HL-60 (cell line): ENCODE data around the gene USP47.

Experiments
- DNase-seq, 2 experiments: peaks; one replicate each; pipeline ENCODE4 v3.0.0-alpha.2; 2010 to 2020; ENCODE audit warnings: low read depth in 1 of 2, low spot score in 1 of 2
- H3K27ac ChIP-seq: fragments of 250-450 bp; sonication (Bioruptor Pico); replicated peaks from 2 replicates; pipeline ENCODE4 v1.5.1; 2020; ENCODE audit warnings: mild to moderate bottlenecking, moderate library complexity
- H3K27me3 ChIP-seq: fragments of 250-450 bp; sonication (Bioruptor Pico); 2 replicates; pipeline ENCODE4 v1.5.1; 2021; ENCODE audit warnings: mild to moderate bottlenecking, moderate library complexity; ENCODE audit not compliant: insufficient read depth, poor library complexity, severe bottlenecking
- H3K4me3 ChIP-seq: replicated peaks from 2 replicates; pipeline ENCODE4 v1.5.1; 2011; ENCODE audit warnings: mild to moderate bottlenecking, control low read depth, low read length; ENCODE audit not compliant: insufficient read depth
- GABPA ChIP-seq: IDR thresholded peaks from 2 replicates; pipeline ENCODE4 v1.6.1; 2012; ENCODE audit warnings: low read depth
- POLR2AphosphoS5 ChIP-seq: IDR thresholded peaks from 2 replicates; pipeline ENCODE4 v1.6.1; 2012; ENCODE audit warnings: low read depth
- SPI1 ChIP-seq: IDR thresholded peaks from 2 replicates; pipeline ENCODE4 v1.6.1; 2012; ENCODE audit warnings: low read depth, mild to moderate bottlenecking, borderline replicate concordance
- TF ChIP-seq, protein P1 (sequence below): IDR thresholded peaks from 2 replicates; pipeline ENCODE4 v1.6.1; 2012; ENCODE audit warnings: low read depth; ENCODE audit not compliant: insufficient replicate concordance
- TF ChIP-seq, protein P2 (sequence below): IDR thresholded peaks from one replicate; pipeline ENCODE4 v1.5.1; 2011; ENCODE audit warnings: low read length, control low read depth, inconsistent platforms; ENCODE audit not compliant: insufficient read depth

Gene USP47

DNA sequence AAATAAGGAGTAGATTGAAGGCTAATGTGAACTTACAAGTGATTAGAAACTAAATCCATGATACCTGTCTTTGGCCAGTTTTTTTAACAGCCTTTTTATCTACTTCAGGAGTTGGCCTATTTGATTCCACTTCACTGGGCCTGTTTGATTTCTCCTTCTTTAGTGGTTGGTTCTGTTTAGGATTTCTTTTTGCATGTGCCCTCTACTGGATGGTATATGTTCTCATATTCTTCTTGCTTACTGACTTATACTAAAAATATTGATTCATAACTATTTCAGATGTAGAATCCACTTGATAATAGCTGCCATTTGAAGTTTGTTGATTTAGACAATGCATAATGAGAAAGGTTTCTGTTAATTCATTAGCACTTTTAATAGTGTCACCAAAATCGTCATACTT is 53.9 kb downstream of the USP47 start:
- Histone ChIP-seq H3K27me3 (no peaks in the 10 kb centered on the region), H3K4me3 (no peak overlapping the region), H3K27ac (no peak overlapping the region)
- TF ChIP-seq, protein P1, sequence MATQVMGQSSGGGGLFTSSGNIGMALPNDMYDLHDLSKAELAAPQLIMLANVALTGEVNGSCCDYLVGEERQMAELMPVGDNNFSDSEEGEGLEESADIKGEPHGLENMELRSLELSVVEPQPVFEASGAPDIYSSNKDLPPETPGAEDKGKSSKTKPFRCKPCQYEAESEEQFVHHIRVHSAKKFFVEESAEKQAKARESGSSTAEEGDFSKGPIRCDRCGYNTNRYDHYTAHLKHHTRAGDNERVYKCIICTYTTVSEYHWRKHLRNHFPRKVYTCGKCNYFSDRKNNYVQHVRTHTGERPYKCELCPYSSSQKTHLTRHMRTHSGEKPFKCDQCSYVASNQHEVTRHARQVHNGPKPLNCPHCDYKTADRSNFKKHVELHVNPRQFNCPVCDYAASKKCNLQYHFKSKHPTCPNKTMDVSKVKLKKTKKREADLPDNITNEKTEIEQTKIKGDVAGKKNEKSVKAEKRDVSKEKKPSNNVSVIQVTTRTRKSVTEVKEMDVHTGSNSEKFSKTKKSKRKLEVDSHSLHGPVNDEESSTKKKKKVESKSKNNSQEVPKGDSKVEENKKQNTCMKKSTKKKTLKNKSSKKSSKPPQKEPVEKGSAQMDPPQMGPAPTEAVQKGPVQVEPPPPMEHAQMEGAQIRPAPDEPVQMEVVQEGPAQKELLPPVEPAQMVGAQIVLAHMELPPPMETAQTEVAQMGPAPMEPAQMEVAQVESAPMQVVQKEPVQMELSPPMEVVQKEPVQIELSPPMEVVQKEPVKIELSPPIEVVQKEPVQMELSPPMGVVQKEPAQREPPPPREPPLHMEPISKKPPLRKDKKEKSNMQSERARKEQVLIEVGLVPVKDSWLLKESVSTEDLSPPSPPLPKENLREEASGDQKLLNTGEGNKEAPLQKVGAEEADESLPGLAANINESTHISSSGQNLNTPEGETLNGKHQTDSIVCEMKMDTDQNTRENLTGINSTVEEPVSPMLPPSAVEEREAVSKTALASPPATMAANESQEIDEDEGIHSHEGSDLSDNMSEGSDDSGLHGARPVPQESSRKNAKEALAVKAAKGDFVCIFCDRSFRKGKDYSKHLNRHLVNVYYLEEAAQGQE, result no peak
- no peak for TF ChIP-seq POLR2AphosphoS5
- TF ChIP-seq GABPA, result no peak
- TF ChIP-seq SPI1, result no peak
- TF ChIP-seq, protein P2, sequence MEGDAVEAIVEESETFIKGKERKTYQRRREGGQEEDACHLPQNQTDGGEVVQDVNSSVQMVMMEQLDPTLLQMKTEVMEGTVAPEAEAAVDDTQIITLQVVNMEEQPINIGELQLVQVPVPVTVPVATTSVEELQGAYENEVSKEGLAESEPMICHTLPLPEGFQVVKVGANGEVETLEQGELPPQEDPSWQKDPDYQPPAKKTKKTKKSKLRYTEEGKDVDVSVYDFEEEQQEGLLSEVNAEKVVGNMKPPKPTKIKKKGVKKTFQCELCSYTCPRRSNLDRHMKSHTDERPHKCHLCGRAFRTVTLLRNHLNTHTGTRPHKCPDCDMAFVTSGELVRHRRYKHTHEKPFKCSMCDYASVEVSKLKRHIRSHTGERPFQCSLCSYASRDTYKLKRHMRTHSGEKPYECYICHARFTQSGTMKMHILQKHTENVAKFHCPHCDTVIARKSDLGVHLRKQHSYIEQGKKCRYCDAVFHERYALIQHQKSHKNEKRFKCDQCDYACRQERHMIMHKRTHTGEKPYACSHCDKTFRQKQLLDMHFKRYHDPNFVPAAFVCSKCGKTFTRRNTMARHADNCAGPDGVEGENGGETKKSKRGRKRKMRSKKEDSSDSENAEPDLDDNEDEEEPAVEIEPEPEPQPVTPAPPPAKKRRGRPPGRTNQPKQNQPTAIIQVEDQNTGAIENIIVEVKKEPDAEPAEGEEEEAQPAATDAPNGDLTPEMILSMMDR, result no peak
- DNase-seq, result no peak

DNA sequence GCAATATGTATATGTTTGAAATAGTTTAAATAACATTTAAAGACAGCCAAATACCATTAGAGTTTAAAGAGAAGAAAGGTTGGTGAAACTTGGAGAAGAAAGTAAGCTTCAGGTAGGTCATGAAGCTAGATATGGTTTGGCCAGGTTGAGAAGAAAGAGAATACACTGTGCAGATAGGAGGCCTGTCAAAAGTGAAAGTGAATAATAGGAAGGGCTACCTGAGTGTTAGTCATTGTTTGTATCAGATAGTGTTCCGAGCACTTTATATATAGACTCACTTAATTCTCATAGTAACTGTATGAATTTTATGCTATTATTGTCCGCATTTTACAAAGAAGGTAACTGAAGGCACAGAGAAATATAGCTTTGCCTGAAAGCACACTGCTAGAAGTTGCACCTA is 56.9 kb downstream of the USP47 start:
- TF ChIP-seq GABPA (no peak), POLR2AphosphoS5 (no peak), SPI1 (no peak)
- TF ChIP-seq, protein P1, result no peak
- TF ChIP-seq, protein P2, result no peak
- Histone ChIP-seq H3K27ac (no peak overlapping the region), H3K4me3 (no peak overlapping the region), H3K27me3 (no peaks in the 10 kb centered on the region)
- no peak for DNase-seq

DNA sequence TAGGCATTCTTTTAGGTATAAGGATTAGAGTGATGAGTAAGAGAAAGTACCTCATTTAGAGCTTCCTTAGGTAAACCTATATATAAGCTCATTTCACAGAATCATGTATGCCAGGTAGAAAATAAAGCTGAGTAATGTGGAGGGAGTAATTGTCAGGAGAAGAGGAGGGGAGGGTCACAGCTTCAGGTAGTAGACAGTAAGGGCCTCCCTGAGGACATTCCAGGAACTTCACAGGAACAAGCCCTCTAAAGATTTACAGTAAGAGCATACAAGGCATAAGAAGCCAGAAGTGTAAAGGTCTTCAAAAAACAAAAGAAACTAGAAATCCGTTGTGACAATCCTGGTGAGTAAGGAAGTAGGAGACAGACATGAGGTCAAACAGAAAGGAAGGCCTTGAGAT is 57.6 kb downstream of the USP47 start:
- no peak overlapping the region for H3K4me3 ChIP-seq
- no peak for TF ChIP-seq POLR2AphosphoS5
- TF ChIP-seq GABPA, result no peak
- TF ChIP-seq, protein P2, result no peak
- TF ChIP-seq, protein P1, result no peak
- no peak for TF ChIP-seq SPI1
- H3K27me3 ChIP-seq, result no peaks in the 10 kb centered on the region
- H3K27ac ChIP-seq, result no peak overlapping the region
- no peak for DNase-seq
